Activated T-helper 1 cell treated with Interleukin-2 at 50 U/mL for 16 hours (primary cell): ENCODE data around the gene SRCIN1.
"Not testable (repeated sequence)": the region's sequence is repeated elsewhere in the genome, so short reads cannot be mapped to it uniquely, and the experiment has no call there.

Experiments
- DNase-seq: peaks from one replicate; pipeline ENCODE4 v3.0.0-alpha.2; 2020; ENCODE audit warnings: low read depth

Gene SRCIN1

GRCh38 chr17:38482039-38482699, 123.6 kb downstream of the SRCIN1 start:
- not testable (repeated sequence) for DNase-seq
